Stimulated activated CD4-positive, alpha-beta T cell treated with anti-CD3 and anti-CD28 coated beads, Interleukin-1b, Interleukin-23, amount 100 ng/mL, for 1 hour (primary cell): ENCODE data around the gene RPS3.
"Not testable (repeated sequence)": the region's sequence is repeated elsewhere in the genome, so short reads cannot be mapped to it uniquely, and the experiment has no call there.

ENCODE experiments used
- DNase-seq, 2 donors: peaks; one replicate each; pipeline ENCODE4 v3.0.0-alpha.2; 2020; ENCODE audit warnings: low read depth in 2 of 2

The RPS3 gene

GRCh38 chr11:75380245-75380644 lies 19.1 kb upstream of the RPS3 start:
- no peak for DNase-seq

- DNase-seq: no peak
Observed at GRCh38 chr11:75380716-75381420, 18.4 kb upstream of the RPS3 start.

GRCh38 chr11:75383246-75383645 lies 16.1 kb upstream of the RPS3 start:
- no peak for DNase-seq

- peak; percentile 55 to 70 for DNase-seq
Observed at GRCh38 chr11:75384438-75385080, 14.8 kb upstream of the RPS3 start.

- DNase-seq: no peak
Observed at GRCh38 chr11:75386942-75387630, 12.2 kb upstream of the RPS3 start.

GRCh38 chr11:75387736-75388294 lies 11.5 kb upstream of the RPS3 start:
- no peak for DNase-seq

GRCh38 chr11:75388386-75389275 lies 10.7 kb upstream of the RPS3 start:
- peak; percentile 16 to 29 for DNase-seq

- DNase-seq: no peak
Observed at GRCh38 chr11:75389276-75389605, 10.1 kb upstream of the RPS3 start.

GRCh38 chr11:75389925-75390324 lies 9.4 kb upstream of the RPS3 start:
- DNase-seq: no peak

- no peak for DNase-seq
Observed at GRCh38 chr11:75394085-75394840, 5.1 kb upstream of the RPS3 start.

- no peak for DNase-seq
Observed at GRCh38 chr11:75398906-75399305, 412 bp upstream of the RPS3 start.

GRCh38 chr11:75400146-75400865 lies 988 bp downstream of the RPS3 start:
- DNase-seq: no peak

GRCh38 chr11:75402002-75402773 lies 2.9 kb downstream of the RPS3 start:
- no peak for DNase-seq

GRCh38 chr11:75403037-75403436 lies 3.7 kb downstream of the RPS3 start:
- no peak for DNase-seq

- no peak for DNase-seq
Observed at GRCh38 chr11:75403983-75404658, 4.8 kb downstream of the RPS3 start.

GRCh38 chr11:75406338-75406777 lies 7.0 kb downstream of the RPS3 start:
- no peak for DNase-seq

GRCh38 chr11:75408957-75409219 lies 9.6 kb downstream of the RPS3 start:
- no peak for DNase-seq

GRCh38 chr11:75409971-75410370 lies 10.7 kb downstream of the RPS3 start:
- DNase-seq: not testable (repeated sequence)

- DNase-seq: not testable (repeated sequence)
Observed at GRCh38 chr11:75413146-75413545, 13.8 kb downstream of the RPS3 start.
